Liver (tissue), 9 donors: ENCODE measurements around the gene SERPINE1. TPM values are rescaled to one million over a fixed set of nuclear protein-coding genes. Genes with fewer than 3 reads are reported as not detected.

Experiments used
- DNase-seq: peaks from one replicate; pipeline ENCODE4 v3.0.0-alpha.2; 2017; ENCODE audit warnings: low spot score
- H3K27ac ChIP-seq, 2 donors: one replicate each; pipeline ENCODE4 v1.7.0; 2013; ENCODE audit warnings: inconsistent platforms in 2 of 2, low read length in 2 of 2, control low read depth in 1 of 2, low read depth in 1 of 2, mild to moderate bottlenecking in 1 of 2
- H3K27me3 ChIP-seq, 4 donors: one replicate each; pipeline versions ENCODE4 v1.6.1 to v1.7.0; 2013; ENCODE audit warnings: low read length in 3 of 4, inconsistent platforms in 1 of 4, mild to moderate bottlenecking in 1 of 4, moderate library complexity in 1 of 4; ENCODE audit not compliant: control insufficient read depth in 4 of 4, insufficient read depth in 4 of 4
- H3K36me3 ChIP-seq, 4 donors: one replicate each; pipeline versions ENCODE4 v1.6.1 to v1.7.0; 2013; ENCODE audit warnings: low read length in 3 of 4, mild to moderate bottlenecking in 3 of 4, low read depth in 1 of 4, moderate library complexity in 1 of 4; ENCODE audit not compliant: control insufficient read depth in 4 of 4, insufficient read depth in 3 of 4
- H3K4me1 ChIP-seq, 4 donors: one replicate each; pipeline versions ENCODE4 v1.6.1 to v1.7.0; 2013; ENCODE audit warnings: low read length in 3 of 4, mild to moderate bottlenecking in 3 of 4, moderate library complexity in 1 of 4; ENCODE audit not compliant: control insufficient read depth in 4 of 4, insufficient read depth in 4 of 4
- H3K4me3 ChIP-seq, 3 donors: one replicate each; pipeline versions ENCODE4 v1.6.1 to v1.7.0; 2013; ENCODE audit warnings: low read length in 3 of 3, control low read depth in 1 of 3, low read depth in 1 of 3, mild to moderate bottlenecking in 1 of 3
- H3K9ac ChIP-seq, 2 donors: one replicate each; pipeline ENCODE4 v1.7.0; 2013; ENCODE audit warnings: low read length in 2 of 2, mild to moderate bottlenecking in 2 of 2, moderate library complexity in 2 of 2, control low read depth in 1 of 2, low read depth in 1 of 2
- H3K9me3 ChIP-seq, 4 donors: one replicate each; pipeline versions ENCODE4 v1.6.1 to v1.7.0; 2013; ENCODE audit warnings: low read length in 3 of 4; ENCODE audit not compliant: control insufficient read depth in 4 of 4
- EGR1 ChIP-seq, 2 donors: IDR thresholded peaks; 2 replicates each; pipeline ENCODE4 v1.6.1; 2016 to 2018; ENCODE audit warnings: antibody characterized with exemption in 2 of 2, low read depth in 2 of 2
- FOXA1 ChIP-seq: IDR thresholded peaks from 2 replicates; pipeline ENCODE4 v1.6.1; 2016; ENCODE audit warnings: antibody characterized with exemption
- FOXA2 ChIP-seq: IDR thresholded peaks from 2 replicates; pipeline ENCODE4 v1.6.1; 2016; ENCODE audit warnings: antibody characterized with exemption
- GABPA ChIP-seq, 2 donors: IDR thresholded peaks in 1 of 2; conservative IDR thresholded peaks in 1 of 2; 2 replicates each; pipeline ENCODE4 v1.6.1; 2016; ENCODE audit warnings: antibody characterized with exemption in 2 of 2, mild to moderate bottlenecking in 1 of 2, moderate library complexity in 1 of 2
- HNF4A ChIP-seq, 2 donors: conservative IDR thresholded peaks; 2 replicates each; pipeline ENCODE4 v1.6.1; 2016; ENCODE audit warnings: antibody characterized with exemption in 2 of 2, mild to moderate bottlenecking in 2 of 2
- HNF4G ChIP-seq: IDR thresholded peaks from 2 replicates; pipeline ENCODE4 v1.6.1; 2016; ENCODE audit warnings: antibody characterized with exemption
- JUND ChIP-seq, 2 donors: IDR thresholded peaks; 2 replicates each; pipeline ENCODE4 v1.6.1; 2016; ENCODE audit warnings: antibody characterized with exemption in 2 of 2
- NR2F2 ChIP-seq: IDR thresholded peaks from 2 replicates; pipeline ENCODE4 v1.6.1; 2016; ENCODE audit warnings: antibody characterized with exemption
- SP1 ChIP-seq: IDR thresholded peaks from 2 replicates; pipeline ENCODE4 v1.6.1; 2018; ENCODE audit warnings: antibody characterized with exemption, mild to moderate bottlenecking
- TAF1 ChIP-seq: conservative IDR thresholded peaks from 2 replicates; pipeline ENCODE4 v1.6.1; 2016; ENCODE audit warnings: antibody characterized with exemption, mild to moderate bottlenecking
- YY1 ChIP-seq: IDR thresholded peaks from 2 replicates; pipeline ENCODE4 v1.6.1; 2016; ENCODE audit warnings: antibody characterized with exemption, mild to moderate bottlenecking
- WGBS: extraction: QIAGEN DNeasy Blood & Tissue Kit; methylation state at CpG from one replicate; pipeline ENCODE4 v1.1.7; 2013; 5-methylcytosine and 5-hydroxymethylcytosine counted together
- polyA plus RNA-seq, 2 donors: library from polyadenylated mRNA; stranded (reverse) in 1 of 2; unstranded in 1 of 2; fragments of 200-250 nt in 1 of 2; fragments of >200 nt in 1 of 2; fragmentation: Nextera tagmentation in 1 of 2; extraction: Ambion mirVana in 1 of 2; gene quantifications; one replicate each; pipeline versions ENCODE4 v1.2.1 to v1.2.3, GENCODE V29; 2013 to 2015
- total RNA-seq, 2 donors: library from RNA; depleted of rRNA; stranded (reverse); fragments of >200 nt; gene quantifications; one replicate each; pipeline ENCODE4 v1.2.3, GENCODE V29; 2014
- TF ChIP-seq, protein P1 (sequence below): IDR thresholded peaks from 2 replicates; pipeline ENCODE4 v1.6.1; 2016; ENCODE audit warnings: antibody characterized with exemption, mild to moderate bottlenecking
- TF ChIP-seq, protein P2 (sequence below): IDR thresholded peaks from 2 replicates; pipeline ENCODE4 v1.6.1; 2016; ENCODE audit warnings: antibody characterized with exemption
- TF ChIP-seq, protein P3 (sequence below): fragments of 150-350 bp; IDR thresholded peaks from 2 replicates; pipeline ENCODE4 v1.5.1; 2017; ENCODE audit warnings: improper control_type of control experiment, low read depth, low read length; ENCODE audit not compliant: missing input control
- TF ChIP-seq, protein P4 (sequence below): IDR thresholded peaks from 2 replicates; pipeline ENCODE4 v1.6.1; 2016; ENCODE audit warnings: antibody characterized with exemption
- donor health status: healthy.
- donor health status: healthy.
- donor health status: healthy.
- donor health status: healthy.
- donor health status: healthy.

SERPINE1 gene
- total and polyA plus RNA-seq, 4 donors = 0.93 to 18.6 (median 8.0) TPM

DNA sequence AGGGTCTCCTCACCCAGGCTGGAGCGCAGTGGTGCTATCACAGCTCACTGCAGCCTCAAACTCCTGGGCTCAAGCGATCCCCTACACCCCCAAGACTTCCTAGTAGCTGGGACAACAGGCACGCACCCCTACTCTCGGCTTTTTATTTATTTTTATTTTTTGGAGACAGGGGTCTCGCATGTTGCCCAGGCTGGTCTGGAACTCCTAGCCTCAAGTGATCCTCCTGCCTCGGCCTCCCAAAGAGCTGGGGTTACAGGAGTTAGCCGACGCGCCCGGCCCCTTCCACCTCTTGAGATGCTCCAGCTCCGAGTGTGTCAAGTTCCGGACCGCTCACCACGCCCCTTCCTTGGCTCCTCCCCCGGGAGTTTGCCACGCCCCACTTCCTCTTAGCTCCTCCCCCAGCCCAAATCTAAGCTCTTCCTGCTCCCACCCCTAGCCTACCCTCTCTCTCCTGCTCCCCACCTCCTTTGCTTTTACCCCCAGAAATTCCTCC lies 46.9 kb downstream of the SERPINE1 start:
- peak; percentile 62 for DNase-seq
- Histone ChIP-seq H3K9me3 (no peaks in the 10 kb centered on the region), H3K9ac (no peak overlapping the region), H3K27me3 (peaks cover 6 to 18% (median 12%) of the 10 kb centered on the region in 4 donors), H3K27ac (no peak overlapping the region), H3K36me3 (no peaks in the 10 kb centered on the region), H3K4me1 (peaks cover 8 to 33% (median 16%) of the 10 kb centered on the region in 4 donors), H3K4me3 (no peak overlapping the region)
- 8% methylated on average over 16 of the region's 16 CpGs for WGBS
- TF ChIP-seq HNF4A (conservative IDR thresholded peaks at IDR 0.05) (no peak), FOXA1 (no peak), JUND (IDR thresholded peaks at IDR 0.05) (no peak)

DNA sequence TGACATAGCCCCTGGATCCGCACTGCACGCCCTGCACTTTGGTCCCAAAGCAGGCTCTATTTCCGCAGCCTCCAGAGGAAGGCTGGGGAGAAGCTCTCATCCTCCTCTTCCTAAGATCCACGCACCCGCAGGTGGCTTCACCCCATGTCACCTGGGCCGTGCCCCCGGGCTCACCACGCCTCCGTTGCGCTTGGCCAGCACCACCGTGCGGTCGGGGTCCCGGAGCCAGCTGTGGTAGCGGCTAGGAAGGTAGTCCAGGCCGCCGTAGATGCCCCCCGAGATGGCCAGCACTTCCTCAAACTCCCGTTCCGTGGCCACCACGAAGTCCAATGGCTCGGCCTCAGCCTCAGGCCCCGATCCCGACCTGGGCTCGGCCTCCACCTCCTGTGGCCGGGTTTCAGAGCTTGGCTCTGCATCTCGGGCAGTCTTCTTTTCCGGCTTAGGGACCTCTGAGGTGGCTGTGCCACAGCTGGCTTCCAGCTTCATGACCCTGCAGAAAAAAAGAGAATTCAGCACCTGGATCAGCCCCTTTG lies 47.5 kb downstream of the SERPINE1 start:
- no peaks in the 10 kb centered on the region for H3K36me3 ChIP-seq
- WGBS = 22% methylated on average over 28 of the region's 28 CpGs
- TF ChIP-seq FOXA2 = no peak
- TF ChIP-seq JUND (IDR thresholded peaks at IDR 0.05) = no peak
- no peak for TF ChIP-seq HNF4G
- TF ChIP-seq, protein P1, sequence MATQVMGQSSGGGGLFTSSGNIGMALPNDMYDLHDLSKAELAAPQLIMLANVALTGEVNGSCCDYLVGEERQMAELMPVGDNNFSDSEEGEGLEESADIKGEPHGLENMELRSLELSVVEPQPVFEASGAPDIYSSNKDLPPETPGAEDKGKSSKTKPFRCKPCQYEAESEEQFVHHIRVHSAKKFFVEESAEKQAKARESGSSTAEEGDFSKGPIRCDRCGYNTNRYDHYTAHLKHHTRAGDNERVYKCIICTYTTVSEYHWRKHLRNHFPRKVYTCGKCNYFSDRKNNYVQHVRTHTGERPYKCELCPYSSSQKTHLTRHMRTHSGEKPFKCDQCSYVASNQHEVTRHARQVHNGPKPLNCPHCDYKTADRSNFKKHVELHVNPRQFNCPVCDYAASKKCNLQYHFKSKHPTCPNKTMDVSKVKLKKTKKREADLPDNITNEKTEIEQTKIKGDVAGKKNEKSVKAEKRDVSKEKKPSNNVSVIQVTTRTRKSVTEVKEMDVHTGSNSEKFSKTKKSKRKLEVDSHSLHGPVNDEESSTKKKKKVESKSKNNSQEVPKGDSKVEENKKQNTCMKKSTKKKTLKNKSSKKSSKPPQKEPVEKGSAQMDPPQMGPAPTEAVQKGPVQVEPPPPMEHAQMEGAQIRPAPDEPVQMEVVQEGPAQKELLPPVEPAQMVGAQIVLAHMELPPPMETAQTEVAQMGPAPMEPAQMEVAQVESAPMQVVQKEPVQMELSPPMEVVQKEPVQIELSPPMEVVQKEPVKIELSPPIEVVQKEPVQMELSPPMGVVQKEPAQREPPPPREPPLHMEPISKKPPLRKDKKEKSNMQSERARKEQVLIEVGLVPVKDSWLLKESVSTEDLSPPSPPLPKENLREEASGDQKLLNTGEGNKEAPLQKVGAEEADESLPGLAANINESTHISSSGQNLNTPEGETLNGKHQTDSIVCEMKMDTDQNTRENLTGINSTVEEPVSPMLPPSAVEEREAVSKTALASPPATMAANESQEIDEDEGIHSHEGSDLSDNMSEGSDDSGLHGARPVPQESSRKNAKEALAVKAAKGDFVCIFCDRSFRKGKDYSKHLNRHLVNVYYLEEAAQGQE = no peak
- no peak for TF ChIP-seq GABPA (IDR thresholded peaks at IDR 0.05 in 1 of 2, conservative IDR thresholded peaks at IDR 0.05 in 1 of 2)
- no peak for TF ChIP-seq YY1
- TF ChIP-seq, protein P2, sequence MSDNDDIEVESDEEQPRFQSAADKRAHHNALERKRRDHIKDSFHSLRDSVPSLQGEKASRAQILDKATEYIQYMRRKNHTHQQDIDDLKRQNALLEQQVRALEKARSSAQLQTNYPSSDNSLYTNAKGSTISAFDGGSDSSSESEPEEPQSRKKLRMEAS = no peak
- no peak for TF ChIP-seq HNF4A (conservative IDR thresholded peaks at IDR 0.05)
- TF ChIP-seq TAF1 = no peak
- no peak for TF ChIP-seq SP1
- TF ChIP-seq EGR1 (IDR thresholded peaks at IDR 0.05; ENCODE audit: low read depth in 2 of 2) = no peak
- TF ChIP-seq NR2F2 = no peak
- TF ChIP-seq, protein P3, sequence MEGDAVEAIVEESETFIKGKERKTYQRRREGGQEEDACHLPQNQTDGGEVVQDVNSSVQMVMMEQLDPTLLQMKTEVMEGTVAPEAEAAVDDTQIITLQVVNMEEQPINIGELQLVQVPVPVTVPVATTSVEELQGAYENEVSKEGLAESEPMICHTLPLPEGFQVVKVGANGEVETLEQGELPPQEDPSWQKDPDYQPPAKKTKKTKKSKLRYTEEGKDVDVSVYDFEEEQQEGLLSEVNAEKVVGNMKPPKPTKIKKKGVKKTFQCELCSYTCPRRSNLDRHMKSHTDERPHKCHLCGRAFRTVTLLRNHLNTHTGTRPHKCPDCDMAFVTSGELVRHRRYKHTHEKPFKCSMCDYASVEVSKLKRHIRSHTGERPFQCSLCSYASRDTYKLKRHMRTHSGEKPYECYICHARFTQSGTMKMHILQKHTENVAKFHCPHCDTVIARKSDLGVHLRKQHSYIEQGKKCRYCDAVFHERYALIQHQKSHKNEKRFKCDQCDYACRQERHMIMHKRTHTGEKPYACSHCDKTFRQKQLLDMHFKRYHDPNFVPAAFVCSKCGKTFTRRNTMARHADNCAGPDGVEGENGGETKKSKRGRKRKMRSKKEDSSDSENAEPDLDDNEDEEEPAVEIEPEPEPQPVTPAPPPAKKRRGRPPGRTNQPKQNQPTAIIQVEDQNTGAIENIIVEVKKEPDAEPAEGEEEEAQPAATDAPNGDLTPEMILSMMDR = no peak
- TF ChIP-seq, protein P4, sequence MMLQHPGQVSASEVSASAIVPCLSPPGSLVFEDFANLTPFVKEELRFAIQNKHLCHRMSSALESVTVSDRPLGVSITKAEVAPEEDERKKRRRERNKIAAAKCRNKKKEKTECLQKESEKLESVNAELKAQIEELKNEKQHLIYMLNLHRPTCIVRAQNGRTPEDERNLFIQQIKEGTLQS = no peak
- no peak for TF ChIP-seq FOXA1
- no peaks in the 10 kb centered on the region for H3K9me3 ChIP-seq
- no peak for DNase-seq
- no peak overlapping the region for H3K27ac ChIP-seq
- no peak overlapping the region for H3K9ac ChIP-seq
- peaks cover 8 to 31% (median 16%) of the 10 kb centered on the region in 4 donors for H3K4me1 ChIP-seq
- H3K27me3 ChIP-seq = peaks cover 6 to 15% (median 12%) of the 10 kb centered on the region in 4 donors
- H3K4me3 ChIP-seq = no peak overlapping the region
